Measurements from ENCODE around the gene WNT7B.

- TF ChIP-seq EZH2 (IDR thresholded peaks at IDR 0.05; ENCODE audit: borderline replicate concordance, low read depth, low read length, poor library complexity, severe bottlenecking) = no peak
- TF ChIP-seq CTCF (conservative IDR thresholded peaks at IDR 0.05; ENCODE audit: low read depth, low read length) = no peak
These were observed 24.6 kb upstream of the WNT7B start for GRCh38 chr22:46001426-46002106.
